ENCODE measurements around the gene PSIP1.
"Not testable (repeated sequence)": the region's sequence is repeated elsewhere in the genome, so short reads cannot be mapped to it uniquely, and the experiment has no call there.

PSIP1 gene

GRCh38 chr9:15430920-15431844, 79.6 kb downstream of the PSIP1 start:
- no peak for DNase-seq

GRCh38 chr9:15427702-15428101, 83.1 kb downstream of the PSIP1 start:
- not testable (repeated sequence) for DNase-seq

GRCh38 chr9:15426019-15426418, 84.8 kb downstream of the PSIP1 start:
- no peak for DNase-seq

- no peak for DNase-seq
Observed at GRCh38 chr9:15423231-15423985, 87.4 kb downstream of the PSIP1 start.

GRCh38 chr9:15422372-15423230, 88.2 kb downstream of the PSIP1 start, which contains the start of gene SNAPC3:
Gene SNAPC3 (plus strand): TSS chr9:15422876. CDS start chr9:15422880, 4 bp downstream.
- DNase-seq = peak; percentile 90

GRCh38 chr9:15421990-15422371, 88.8 kb downstream of the PSIP1 start:
- DNase-seq = no peak

GRCh38 chr9:15421532-15421931, 89.2 kb downstream of the PSIP1 start:
- DNase-seq = no peak

- no peak for DNase-seq
Observed at GRCh38 chr9:15420796-15421195, 90.0 kb downstream of the PSIP1 start.

GRCh38 chr9:15417626-15418025, 93.1 kb downstream of the PSIP1 start:
- no peak for DNase-seq

- DNase-seq = peak; percentile 17
Observed at GRCh38 chr9:15416880-15417279, 93.9 kb downstream of the PSIP1 start.

Data from effector CD4-positive, alpha-beta T cell (primary cell).